GM12878 (cell line): ENCODE measurements around the gene SLIT1. TPM values are rescaled to one million over a fixed set of nuclear protein-coding genes. Genes with fewer than 3 reads are reported as not detected.

Experiments
- ATAC-seq: fragments of 200-7000 bp; cut with Tn5 transposase; 3 replicates; pipeline ENCODE4 v1.9.1; 2020; ENCODE audit warnings: mild to moderate bottlenecking, moderate library complexity
- BruUV-seq: library from RNA; stranded (reverse); fragments of 400-500 nt; replicated peaks from 2 replicates; lab custom pipeline; 2021; lab: Mats Ljungman, UMichigan
- CTCF ChIA-PET: fragments of 300-600 bp; sonication (Branson Sonifier 250); formaldehyde crosslinking; extraction: SDS; loops from one replicate; lab custom pipeline; 2021; ENCODE audit warnings: inconsistent platforms; lab: Yijun Ruan, JAX
- POLR2A ChIA-PET: fragments of 350-600 bp; formaldehyde crosslinking; extraction: SDS; loops from one replicate; lab custom pipeline; 2021; ENCODE audit warnings: inconsistent platforms; lab: Charles Lee
- RAD21 ChIA-PET: fragments of 300-600 bp; sonication (Branson Sonifier 250); formaldehyde crosslinking; loops from one replicate; lab custom pipeline; 2023; ENCODE audit warnings: antibody characterized with exemption; ENCODE audit not compliant: unreplicated experiment; lab: Charles Lee
- SMC1A ChIA-PET: fragments of 300-600 bp; sonication (Branson Sonifier 250); formaldehyde crosslinking; loops from one replicate; lab custom pipeline; 2023; ENCODE audit not compliant: unreplicated experiment, uncharacterized antibody; lab: Charles Lee
- DNase-seq: peaks from one replicate; pipeline ENCODE4 v3.0.0-alpha.2; 2011; ENCODE audit warnings: low read depth, low spot score
- FAIRE-seq: peaks from 3 replicates; lab custom pipeline; 2011; peaks lifted over from hg19 to GRCh38; lab: Jason Lieb, UNC
- H2AFZ ChIP-seq: 2 replicates; pipeline ENCODE4 v1.6.0; 2011; ENCODE audit warnings: low read depth, low read length, control low read depth; ENCODE audit not compliant: control insufficient read depth
- H3K27ac ChIP-seq: 2 replicates; pipeline ENCODE4 v1.5.1; 2011; ENCODE audit warnings: control low read depth; ENCODE audit not compliant: control insufficient read depth, insufficient read depth
- H3K27me3 ChIP-seq, 2 experiments: replicated peaks in 1 of 2; 2 replicates each; pipeline versions ENCODE4 v1.6.0 to v1.6.1; 2011; ENCODE audit warnings: low read length in 1 of 2; ENCODE audit not compliant: control insufficient read depth in 2 of 2, insufficient read depth in 2 of 2
- H3K36me3 ChIP-seq, 2 experiments: 2 replicates each; pipeline ENCODE4 v1.5.1; 2011; ENCODE audit warnings: low read length in 1 of 2; ENCODE audit not compliant: control insufficient read depth in 2 of 2, insufficient read depth in 2 of 2
- H3K4me1 ChIP-seq: 2 replicates; pipeline ENCODE4 v1.6.1; 2011; ENCODE audit warnings: mild to moderate bottlenecking, low read length, moderate library complexity, mixed read lengths; ENCODE audit not compliant: control insufficient read depth, insufficient read depth
- H3K4me2 ChIP-seq: 2 replicates; pipeline ENCODE4 v1.6.0; 2011; ENCODE audit warnings: control low read depth; ENCODE audit not compliant: control insufficient read depth, insufficient read depth
- H3K4me3 ChIP-seq: fragments of 200-600 bp; sonication (generic); 2 replicates; pipeline ENCODE4 v1.5.1; 2016
- H3K79me2 ChIP-seq: 2 replicates; pipeline ENCODE4 v1.6.0; 2011; ENCODE audit warnings: low read length; ENCODE audit not compliant: control insufficient read depth, insufficient read depth
- H3K9ac ChIP-seq: 2 replicates; pipeline ENCODE4 v1.8.0; 2011; ENCODE audit warnings: low read length, control low read depth, mixed read lengths; ENCODE audit not compliant: control insufficient read depth, insufficient read depth
- H3K9me3 ChIP-seq: replicated peaks from 3 replicates; pipeline ENCODE4 v1.5.1; 2011; ENCODE audit warnings: mild to moderate bottlenecking, low read length; ENCODE audit not compliant: control insufficient read depth, insufficient read depth
- H4K20me1 ChIP-seq: 2 replicates; pipeline ENCODE4 v1.6.0; 2011; ENCODE audit not compliant: control insufficient read depth, insufficient read depth
- IKZF1 ChIP-seq: fragments of 450-650 bp; conservative IDR thresholded peaks from 2 replicates; pipeline ENCODE4 v1.6.1; 2017; ENCODE audit warnings: antibody characterized with exemption, mild to moderate bottlenecking
- MXI1 ChIP-seq: fragments of 150-350 bp; IDR thresholded peaks from 2 replicates; pipeline ENCODE4 v1.6.1; 2011; ENCODE audit warnings: low read depth, mild to moderate bottlenecking, inconsistent platforms, low read length, improper control_type of control experiment
- PAX8 ChIP-seq: fragments of 450-650 bp; IDR thresholded peaks from 2 replicates; pipeline ENCODE4 v1.6.1; 2017; ENCODE audit warnings: mild to moderate bottlenecking, moderate library complexity
- PKNOX1 ChIP-seq: fragments of 450-650 bp; IDR thresholded peaks from 2 replicates; pipeline ENCODE4 v1.6.1; 2016; ENCODE audit warnings: mild to moderate bottlenecking
- PML ChIP-seq: IDR thresholded peaks from 2 replicates; pipeline ENCODE4 v1.6.1; 2012; ENCODE audit warnings: low read length, inconsistent platforms
- RELA ChIP-seq: fragments of 450-650 bp; IDR thresholded peaks from 2 replicates; pipeline ENCODE4 v1.8.0; 2014; ENCODE audit warnings: borderline replicate concordance; ENCODE audit not compliant: partially characterized antibody
- ZNF687 ChIP-seq: fragments of 450-650 bp; IDR thresholded peaks from 2 replicates; pipeline ENCODE4 v1.6.1; 2017; ENCODE audit warnings: mild to moderate bottlenecking, moderate library complexity
- WGBS: methylation state at CpG from one replicate; pipeline ENCODE4 v1.1.6; 2016; ENCODE audit warnings: low lambda C conversion rate; ENCODE audit not compliant: insufficient replicate concordance, insufficient coverage; ENCODE audit errors: missing lambda C conversion rate; 5-methylcytosine and 5-hydroxymethylcytosine counted together
- in situ Hi-C: fragments of 300-500 bp; cut with MboI; formaldehyde crosslinking; loops from 9 replicates; pipeline ENCODE4 v1.14.3; 2018; ENCODE audit warnings: mixed read lengths
- intact Hi-C: fragments of 100-400 bp; cut with micrococcal nuclease; formaldehyde crosslinking; loops from one replicate; pipeline ENCODE4 v1.14.2; 2022; ENCODE audit not compliant: unreplicated experiment
- polyA plus RNA-seq, 11 experiments: library from polyadenylated mRNA; depleted of rRNA in 4 of 11; unstranded in 6 of 11; stranded (reverse) in 5 of 11; fragments of >200 nt; fragmentation: Nextera tagmentation in 4 of 11; fragmentation: Illumina TruSeq in 1 of 11; extraction: Ambion mirVana in 4 of 11; extraction: Trizol in 1 of 11; gene quantifications; 1 replicate in 1 of 11; 2 replicates in 10 of 11; pipeline versions ENCODE4 v1.2.1 to v1.2.3, GENCODE V29; 2011 to 2016; ENCODE audit warnings: inconsistent platforms in 2 of 11, missing spikeins in 2 of 11, low read depth in 1 of 11
- total RNA-seq, 4 experiments: library from RNA; depleted of rRNA in 3 of 4; stranded (reverse); fragments of >200 nt in 3 of 4; fragmentation: Illumina TruSeq in 1 of 4; extraction: Trizol in 1 of 4; gene quantifications; 2 replicates each; pipeline versions ENCODE4 v1.2.1 to v1.2.3, GENCODE V29; 2013 to 2021
- TF ChIP-seq, protein P1 (sequence below): fragments of 450-650 bp; IDR thresholded peaks from 2 replicates; pipeline ENCODE4 v1.6.1; 2017; ENCODE audit warnings: borderline replicate concordance

Gene SLIT1
- total and polyA plus RNA-seq, 10 of the 15 experiments (the other 5 are each of a cell fraction or from before 2014, with no cell fraction given), result 0.04 to 0.19 (median 0.06) TPM; not detected in 4

DNA sequence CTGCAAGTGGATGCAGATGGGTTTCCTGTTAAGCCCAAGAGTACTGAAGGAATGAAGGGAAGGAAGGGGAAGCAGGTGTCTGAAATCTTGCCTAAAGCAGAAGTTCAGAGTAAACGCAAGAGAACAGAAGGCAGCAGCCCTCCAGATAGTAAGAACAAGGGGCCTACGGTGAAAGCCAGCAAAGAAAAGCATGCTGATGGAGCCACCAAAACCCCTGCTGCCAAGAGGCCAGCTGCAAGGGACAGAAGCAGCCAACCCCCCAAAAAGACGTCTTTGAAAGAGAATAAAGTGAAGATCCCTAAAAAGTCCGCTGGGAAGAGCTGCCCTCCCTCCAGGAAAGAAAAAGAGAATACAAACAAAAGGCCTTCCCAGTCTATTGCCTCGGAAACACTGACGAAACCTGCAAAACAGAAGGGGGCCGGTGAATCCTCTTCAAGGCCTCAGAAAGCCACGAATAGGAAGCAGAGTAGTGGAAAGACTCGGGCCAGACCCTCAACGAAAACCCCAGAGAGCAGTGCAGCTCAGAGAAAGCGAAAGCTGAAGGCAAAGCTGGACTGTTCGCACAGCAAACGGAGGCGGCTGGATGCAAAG, 201.1 kb downstream of the SLIT1 start:
- BruUV-seq, result no TSS peak
- Histone ChIP-seq H3K27me3 (no peaks in the 10 kb centered on the region), H3K27ac (peak overlapping the region; percentile 30; the same call in 1 of the 2 replicates), H2AFZ (peak overlapping the region; percentile 6), H3K9me3 (no peaks in the 10 kb centered on the region), H3K4me1 (peaks cover 7% of the 10 kb centered on the region; the same call in 1 of the 2 replicates), H3K4me3 (peak overlapping the region; percentile 38; the same call in 1 of the 2 replicates), H3K9ac (no peak overlapping the region), H3K4me2 (peak overlapping the region; percentile 43), H3K36me3 (peaks cover 5 to 11% of the 10 kb centered on the region in 2 experiments; a peak in 3 of 4 replicates), H3K79me2 (no peaks in the 10 kb centered on the region), H4K20me1 (no peaks in the 10 kb centered on the region)
- SMC1A ChIA-PET, result interaction anchor here (0.6 to 10.2 kb wide), 11 partner anchors 10 to 155 kb away, joined by 3 to 96 read pairs (median 5); no protein-coding TSS in a partner anchor
- ATAC-seq, result peak; percentile 86
- no peak for DNase-seq
- in situ Hi-C loops (no loop called here), intact Hi-C loops (no loop called here)
- WGBS, result 91% methylated on average over 14 of the region's 14 CpGs
- peak; percentile 44 for FAIRE-seq
- POLR2A ChIA-PET, result interaction anchor here (0.8 to 1.5 kb wide), 4 partner anchors 8 to 25 kb away, joined by 3 to 4 read pairs (median 4); no protein-coding TSS in a partner anchor
- RAD21 ChIA-PET, result interaction anchor here (0.6 to 3.2 kb wide), 8 partner anchors 9 to 279 kb away, joined by 3 to 27 read pairs (median 3); no protein-coding TSS in a partner anchor
- TF ChIP-seq, protein P1, sequence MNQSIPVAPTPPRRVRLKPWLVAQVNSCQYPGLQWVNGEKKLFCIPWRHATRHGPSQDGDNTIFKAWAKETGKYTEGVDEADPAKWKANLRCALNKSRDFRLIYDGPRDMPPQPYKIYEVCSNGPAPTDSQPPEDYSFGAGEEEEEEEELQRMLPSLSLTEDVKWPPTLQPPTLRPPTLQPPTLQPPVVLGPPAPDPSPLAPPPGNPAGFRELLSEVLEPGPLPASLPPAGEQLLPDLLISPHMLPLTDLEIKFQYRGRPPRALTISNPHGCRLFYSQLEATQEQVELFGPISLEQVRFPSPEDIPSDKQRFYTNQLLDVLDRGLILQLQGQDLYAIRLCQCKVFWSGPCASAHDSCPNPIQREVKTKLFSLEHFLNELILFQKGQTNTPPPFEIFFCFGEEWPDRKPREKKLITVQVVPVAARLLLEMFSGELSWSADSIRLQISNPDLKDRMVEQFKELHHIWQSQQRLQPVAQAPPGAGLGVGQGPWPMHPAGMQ, result no peak
- TF ChIP-seq MXI1 (no peak), ZNF687 (no peak), PAX8 (no peak), PML (no peak), PKNOX1 (no peak), IKZF1 (no peak), RELA (no peak)
- CTCF ChIA-PET, result interaction anchor here (0.6 to 8.2 kb wide), 9 partner anchors 9 to 344 kb away, joined by 3 to 85 read pairs (median 3); no protein-coding TSS in a partner anchor
